Astrocyte (in vitro differentiated cells and primary cell): Measurements from ENCODE around the gene SGK1. TPM values are rescaled to one million over a fixed set of nuclear protein-coding genes. Genes with fewer than 3 reads are reported as not detected.

ENCODE experiments used
- DNase-seq: peaks from one replicate; pipeline ENCODE4 v3.0.0-alpha.2; 2010; ENCODE audit warnings: low read depth
- FAIRE-seq: peaks from 2 replicates; lab custom pipeline; 2011; peaks lifted over from hg19 to GRCh38; lab: Jason Lieb, UNC
- H2AFZ ChIP-seq: 2 replicates; pipeline ENCODE4 v1.6.0; 2012; ENCODE audit warnings: low read depth, low read length, inconsistent platforms
- H3K27ac ChIP-seq: 2 replicates; pipeline ENCODE4 v1.5.1; 2011; ENCODE audit warnings: low read depth, low read length, inconsistent platforms
- H3K27me3 ChIP-seq: 2 replicates; pipeline ENCODE4 v1.6.0; 2011; ENCODE audit warnings: low read length, inconsistent platforms; ENCODE audit not compliant: insufficient read depth
- H3K36me3 ChIP-seq: 2 replicates; pipeline ENCODE4 v1.5.1; 2011; ENCODE audit warnings: low read length, inconsistent platforms; ENCODE audit not compliant: insufficient read depth
- H3K4me1 ChIP-seq: 2 replicates; pipeline ENCODE4 v1.5.1; 2011; ENCODE audit warnings: low read length, inconsistent platforms; ENCODE audit not compliant: insufficient read depth
- H3K4me2 ChIP-seq: 2 replicates; pipeline ENCODE4 v1.6.0; 2012; ENCODE audit warnings: low read length, inconsistent platforms
- H3K4me3 ChIP-seq: 2 replicates; pipeline ENCODE4 v1.5.1; 2011; ENCODE audit warnings: low read depth, mild to moderate bottlenecking, low read length, inconsistent platforms; ENCODE audit not compliant: insufficient read depth
- H3K79me2 ChIP-seq: 2 replicates; pipeline ENCODE4 v1.6.0; 2012; ENCODE audit warnings: mild to moderate bottlenecking, low read length, inconsistent platforms; ENCODE audit not compliant: insufficient read depth
- H3K9ac ChIP-seq: 2 replicates; pipeline ENCODE4 v1.6.0; 2012; ENCODE audit warnings: mild to moderate bottlenecking, low read length, inconsistent platforms
- H3K9me3 ChIP-seq: 2 replicates; pipeline ENCODE4 v1.5.1; 2012; ENCODE audit warnings: low read depth, mild to moderate bottlenecking, low read length, inconsistent platforms; ENCODE audit not compliant: insufficient read depth
- H4K20me1 ChIP-seq: 2 replicates; pipeline ENCODE4 v1.6.0; 2012; ENCODE audit warnings: low read length, inconsistent platforms; ENCODE audit not compliant: insufficient read depth
- H3K27ac Mint-ChIP-seq: one replicate; pipeline ENCODE4 v1.8.0; 2021; ENCODE audit warnings: mild to moderate bottlenecking, mixed read lengths; ENCODE audit not compliant: unreplicated experiment
- H3K27me3 Mint-ChIP-seq: one replicate; pipeline ENCODE4 v1.8.0; 2021; ENCODE audit warnings: low read depth, mixed read lengths; ENCODE audit not compliant: unreplicated experiment
- H3K36me3 Mint-ChIP-seq: one replicate; pipeline ENCODE4 v1.8.0; 2021; ENCODE audit warnings: low read depth, mixed read lengths; ENCODE audit not compliant: unreplicated experiment
- H3K4me1 Mint-ChIP-seq: one replicate; pipeline ENCODE4 v1.8.0; 2021; ENCODE audit warnings: low read depth, mixed read lengths; ENCODE audit not compliant: unreplicated experiment
- H3K4me3 Mint-ChIP-seq: one replicate; pipeline ENCODE4 v1.8.0; 2021; ENCODE audit warnings: mild to moderate bottlenecking, moderate library complexity, mixed read lengths; ENCODE audit not compliant: unreplicated experiment
- H3K9me3 Mint-ChIP-seq: one replicate; pipeline ENCODE4 v1.8.0; 2021; ENCODE audit warnings: mild to moderate bottlenecking, mixed read lengths; ENCODE audit not compliant: unreplicated experiment
- CTCF ChIP-seq: IDR thresholded peaks from 2 replicates; pipeline ENCODE4 v1.5.1; 2011; ENCODE audit warnings: low read depth, mild to moderate bottlenecking, inconsistent platforms, low read length, moderate library complexity; ENCODE audit not compliant: insufficient read depth
- EZH2 ChIP-seq: IDR thresholded peaks from 2 replicates; pipeline ENCODE4 v1.6.1; 2012; ENCODE audit warnings: mild to moderate bottlenecking, low read length, inconsistent platforms; ENCODE audit not compliant: insufficient read depth
- total RNA-seq: library from RNA; stranded (reverse); gene quantifications from 2 replicates; pipeline ENCODE4 v1.2.1, GENCODE V29; 2021

SGK1 gene
- total RNA-seq, 1 donor from 2014 or later = 117 TPM

GRCh38 chr6:134295953-134296553 is 21.9 kb downstream of the SGK1 start:
- H3K4me2 ChIP-seq = peak overlapping the region; percentile 66
- H3K27ac ChIP-seq = peak overlapping the region; percentile 94
- FAIRE-seq (peak; percentile 99), DNase-seq (peak; percentile 99)
- peak overlapping the region; percentile 4 for H3K4me3 Mint-ChIP-seq
- H3K4me3 ChIP-seq = no peak overlapping the region
- H3K9me3 ChIP-seq = no peaks in the 10 kb centered on the region
- H3K9ac ChIP-seq = peak overlapping the region; percentile 76
- H2AFZ ChIP-seq = no peak overlapping the region
- H3K36me3 ChIP-seq = no peaks in the 10 kb centered on the region
- no peaks in the 10 kb centered on the region for H4K20me1 ChIP-seq
- no peaks in the 10 kb centered on the region for H3K79me2 ChIP-seq
- TF ChIP-seq EZH2 (no peak), CTCF (no peak)
- peaks cover 22% of the 10 kb centered on the region for H3K4me1 ChIP-seq
- H3K9me3 Mint-ChIP-seq = no peaks in the 10 kb centered on the region
- H3K27me3 Mint-ChIP-seq = no peaks in the 10 kb centered on the region
- peaks cover 16% of the 10 kb centered on the region for H3K4me1 Mint-ChIP-seq
- H3K27ac Mint-ChIP-seq = peak overlapping the region; percentile 98
- no peaks in the 10 kb centered on the region for H3K36me3 Mint-ChIP-seq
- no peaks in the 10 kb centered on the region for H3K27me3 ChIP-seq

- Mint-ChIP-seq H3K4me3 (no peak overlapping the region), H3K27ac (peak overlapping the region; percentile 18), H3K4me1 (peaks cover 15% of the 10 kb centered on the region), H3K9me3 (no peaks in the 10 kb centered on the region), H3K36me3 (no peaks in the 10 kb centered on the region), H3K27me3 (no peaks in the 10 kb centered on the region)
- Histone ChIP-seq H3K36me3 (no peaks in the 10 kb centered on the region), H2AFZ (no peak overlapping the region), H3K9me3 (no peaks in the 10 kb centered on the region), H3K27ac (no peak overlapping the region), H3K4me2 (no peak overlapping the region), H3K27me3 (no peaks in the 10 kb centered on the region), H3K9ac (no peak overlapping the region), H3K79me2 (no peaks in the 10 kb centered on the region), H3K4me3 (no peak overlapping the region), H4K20me1 (no peaks in the 10 kb centered on the region), H3K4me1 (peaks cover 20% of the 10 kb centered on the region)
- no peak for FAIRE-seq
- TF ChIP-seq EZH2 = no peak
- TF ChIP-seq CTCF = no peak
- no peak for DNase-seq
Observed at GRCh38 chr6:134293659-134294161, 24.2 kb downstream of the SGK1 start.

- FAIRE-seq (no peak), DNase-seq (no peak)
- Mint-ChIP-seq H3K27me3 (no peaks in the 10 kb centered on the region), H3K9me3 (no peaks in the 10 kb centered on the region), H3K36me3 (no peaks in the 10 kb centered on the region), H3K4me3 (no peak overlapping the region), H3K4me1 (peaks cover 26% of the 10 kb centered on the region), H3K27ac (no peak overlapping the region)
- H3K36me3 ChIP-seq = no peaks in the 10 kb centered on the region
- H2AFZ ChIP-seq = no peak overlapping the region
- H3K27ac ChIP-seq = no peak overlapping the region
- H3K79me2 ChIP-seq = no peaks in the 10 kb centered on the region
- no peak overlapping the region for H3K4me3 ChIP-seq
- no peaks in the 10 kb centered on the region for H4K20me1 ChIP-seq
- H3K4me1 ChIP-seq = peaks cover 26% of the 10 kb centered on the region
- no peak overlapping the region for H3K9ac ChIP-seq
- TF ChIP-seq EZH2 (no peak), CTCF (no peak)
- H3K9me3 ChIP-seq = no peaks in the 10 kb centered on the region
- no peaks in the 10 kb centered on the region for H3K27me3 ChIP-seq
- H3K4me2 ChIP-seq = no peak overlapping the region
Observed at GRCh38 chr6:134291156-134291555, 26.8 kb downstream of the SGK1 start.
